ENCODE results near the gene PLPP4. TPM values are rescaled to one million over a fixed set of nuclear protein-coding genes. Genes with fewer than 3 reads are reported as not detected.

Gene PLPP4
- total and polyA plus RNA-seq, 2 of the 13 experiments (the other 11 are each of a cell fraction or from before 2014, with no cell fraction given): not detected

DNA sequence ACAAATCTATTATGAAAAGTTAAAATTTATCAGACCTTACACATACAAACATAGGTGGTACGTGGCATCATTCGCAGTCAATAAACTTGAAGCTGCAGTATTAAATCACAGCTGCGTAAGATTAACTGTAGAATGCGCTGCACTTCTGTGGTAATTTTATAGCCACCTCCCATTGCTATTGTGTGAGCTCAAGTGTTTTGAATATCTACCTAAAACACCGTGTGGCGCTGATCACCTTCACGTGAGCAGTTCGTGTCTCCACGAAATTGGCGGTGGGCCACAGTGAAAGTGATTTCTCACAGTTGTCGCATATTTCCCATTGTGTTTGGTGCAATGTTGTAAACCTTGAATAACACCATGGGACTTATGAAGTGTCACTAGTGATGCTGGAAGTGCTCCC lies 102.8 kb downstream of the PLPP4 start:
- in situ Hi-C loops (cut with HindIII; ENCODE audit: extremely low pct_ligation_motif_present, low pct_unique_long_range_greater_than_20kb): no loop called here
- TF ChIP-seq, protein P1, sequence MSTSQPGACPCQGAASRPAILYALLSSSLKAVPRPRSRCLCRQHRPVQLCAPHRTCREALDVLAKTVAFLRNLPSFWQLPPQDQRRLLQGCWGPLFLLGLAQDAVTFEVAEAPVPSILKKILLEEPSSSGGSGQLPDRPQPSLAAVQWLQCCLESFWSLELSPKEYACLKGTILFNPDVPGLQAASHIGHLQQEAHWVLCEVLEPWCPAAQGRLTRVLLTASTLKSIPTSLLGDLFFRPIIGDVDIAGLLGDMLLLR (CRISPR knock-in tag; IDR thresholded peaks at IDR 0.05): no peak
- TF ChIP-seq XBP1 (CRISPR knock-in tag; IDR thresholded peaks at IDR 0.05) (no peak), NFE2L1 (CRISPR knock-in tag; IDR thresholded peaks at IDR 0.05; ENCODE audit: borderline replicate concordance) (no peak), IRF2 (CRISPR knock-in tag; IDR thresholded peaks at IDR 0.05) (no peak), KLF11 (CRISPR knock-in tag; IDR thresholded peaks at IDR 0.05) (no peak), MED8 (CRISPR knock-in tag; IDR thresholded peaks at IDR 0.05; ENCODE audit: insufficient replicate concordance) (no peak), POLR2AphosphoS5 (IDR thresholded peaks at IDR 0.05; ENCODE audit: low read depth, low read length) (no peak), HHEX (CRISPR knock-in tag; IDR thresholded peaks at IDR 0.05) (no peak), ZNF350 (CRISPR knock-in tag; IDR thresholded peaks at IDR 0.05; ENCODE audit: borderline replicate concordance, low read depth) (no peak), ZNF768 (CRISPR knock-in tag; IDR thresholded peaks at IDR 0.05) (no peak), SP1 (IDR thresholded peaks at IDR 0.05) (no peak), SP1 (CRISPR knock-in tag; IDR thresholded peaks at IDR 0.05) (no peak), ZNF264 (CRISPR knock-in tag; IDR thresholded peaks at IDR 0.05) (no peak), ZNF614 (CRISPR knock-in tag; IDR thresholded peaks at IDR 0.05; ENCODE audit: borderline replicate concordance) (no peak), ZFAT (CRISPR knock-in tag; conservative IDR thresholded peaks at IDR 0.05) (no peak)
- TF ChIP-seq, protein P2, sequence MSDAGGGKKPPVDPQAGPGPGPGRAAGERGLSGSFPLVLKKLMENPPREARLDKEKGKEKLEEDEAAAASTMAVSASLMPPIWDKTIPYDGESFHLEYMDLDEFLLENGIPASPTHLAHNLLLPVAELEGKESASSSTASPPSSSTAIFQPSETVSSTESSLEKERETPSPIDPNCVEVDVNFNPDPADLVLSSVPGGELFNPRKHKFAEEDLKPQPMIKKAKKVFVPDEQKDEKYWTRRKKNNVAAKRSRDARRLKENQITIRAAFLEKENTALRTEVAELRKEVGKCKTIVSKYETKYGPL (CRISPR knock-in tag; IDR thresholded peaks at IDR 0.05): no peak
- TF ChIP-seq, protein P3, sequence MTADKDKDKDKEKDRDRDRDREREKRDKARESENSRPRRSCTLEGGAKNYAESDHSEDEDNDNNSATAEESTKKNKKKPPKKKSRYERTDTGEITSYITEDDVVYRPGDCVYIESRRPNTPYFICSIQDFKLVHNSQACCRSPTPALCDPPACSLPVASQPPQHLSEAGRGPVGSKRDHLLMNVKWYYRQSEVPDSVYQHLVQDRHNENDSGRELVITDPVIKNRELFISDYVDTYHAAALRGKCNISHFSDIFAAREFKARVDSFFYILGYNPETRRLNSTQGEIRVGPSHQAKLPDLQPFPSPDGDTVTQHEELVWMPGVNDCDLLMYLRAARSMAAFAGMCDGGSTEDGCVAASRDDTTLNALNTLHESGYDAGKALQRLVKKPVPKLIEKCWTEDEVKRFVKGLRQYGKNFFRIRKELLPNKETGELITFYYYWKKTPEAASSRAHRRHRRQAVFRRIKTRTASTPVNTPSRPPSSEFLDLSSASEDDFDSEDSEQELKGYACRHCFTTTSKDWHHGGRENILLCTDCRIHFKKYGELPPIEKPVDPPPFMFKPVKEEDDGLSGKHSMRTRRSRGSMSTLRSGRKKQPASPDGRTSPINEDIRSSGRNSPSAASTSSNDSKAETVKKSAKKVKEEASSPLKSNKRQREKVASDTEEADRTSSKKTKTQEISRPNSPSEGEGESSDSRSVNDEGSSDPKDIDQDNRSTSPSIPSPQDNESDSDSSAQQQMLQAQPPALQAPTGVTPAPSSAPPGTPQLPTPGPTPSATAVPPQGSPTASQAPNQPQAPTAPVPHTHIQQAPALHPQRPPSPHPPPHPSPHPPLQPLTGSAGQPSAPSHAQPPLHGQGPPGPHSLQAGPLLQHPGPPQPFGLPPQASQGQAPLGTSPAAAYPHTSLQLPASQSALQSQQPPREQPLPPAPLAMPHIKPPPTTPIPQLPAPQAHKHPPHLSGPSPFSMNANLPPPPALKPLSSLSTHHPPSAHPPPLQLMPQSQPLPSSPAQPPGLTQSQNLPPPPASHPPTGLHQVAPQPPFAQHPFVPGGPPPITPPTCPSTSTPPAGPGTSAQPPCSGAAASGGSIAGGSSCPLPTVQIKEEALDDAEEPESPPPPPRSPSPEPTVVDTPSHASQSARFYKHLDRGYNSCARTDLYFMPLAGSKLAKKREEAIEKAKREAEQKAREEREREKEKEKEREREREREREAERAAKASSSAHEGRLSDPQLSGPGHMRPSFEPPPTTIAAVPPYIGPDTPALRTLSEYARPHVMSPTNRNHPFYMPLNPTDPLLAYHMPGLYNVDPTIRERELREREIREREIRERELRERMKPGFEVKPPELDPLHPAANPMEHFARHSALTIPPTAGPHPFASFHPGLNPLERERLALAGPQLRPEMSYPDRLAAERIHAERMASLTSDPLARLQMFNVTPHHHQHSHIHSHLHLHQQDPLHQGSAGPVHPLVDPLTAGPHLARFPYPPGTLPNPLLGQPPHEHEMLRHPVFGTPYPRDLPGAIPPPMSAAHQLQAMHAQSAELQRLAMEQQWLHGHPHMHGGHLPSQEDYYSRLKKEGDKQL (CRISPR knock-in tag; IDR thresholded peaks at IDR 0.05; ENCODE audit: low read depth): no peak
- Histone ChIP-seq H4K20me1 (ENCODE audit: insufficient read depth, low read length) (no peaks in the 10 kb centered on the region), H3K4me2 (ENCODE audit: low read depth, low read length) (no peak overlapping the region), H3K9ac (ENCODE audit: insufficient read depth, low read depth, low read length) (no peak overlapping the region), H3K79me2 (ENCODE audit: insufficient read depth, low read length) (no peaks in the 10 kb centered on the region), H3K4me1 (ENCODE audit: insufficient read depth, low read length) (no peaks in the 10 kb centered on the region), H3K36me3 (replicated peaks in 1 of 2; ENCODE audit: control insufficient read depth in 1 of 2, insufficient read depth in 2 of 2, low read length in 2 of 2) (no peaks in the 10 kb centered on the region), H3K27me3 (ENCODE audit: control insufficient read depth in 1 of 2, insufficient read depth in 2 of 2, low read length in 2 of 2) (no peaks in the 10 kb centered on the region; a peak in 1 of 5 replicates), H2AFZ (ENCODE audit: low read length) (no peak overlapping the region), H3K4me3 (replicated peaks in 1 of 3; ENCODE audit: insufficient read depth in 1 of 3, low read depth in 2 of 3, low read length in 3 of 3) (no peak overlapping the region), H3K9me3 (ENCODE audit: low read length) (no peaks in the 10 kb centered on the region), H3K27ac (ENCODE audit: extremely low read length, insufficient read depth, low read length) (no peak overlapping the region)
- no TSS peak for BruUV-seq (replicated peaks)
- ChIA-PET CTCF (ENCODE audit: low intra/inter-chr PET ratio, low total read pairs) (no interaction called here), POLR2A (no interaction called here)
- intact Hi-C loops (cut with micrococcal nuclease; ENCODE audit: unreplicated experiment): no loop called here
- DNase-seq (ENCODE audit: low spot score) (no peak), FAIRE-seq (no peak), ATAC-seq (no peak)
- 67% methylated on average over 11 of the region's 11 CpGs for WGBS (ENCODE audit: low lambda C conversion rate)

All from HepG2 (cell line).